22Rv1 (cell line): ENCODE results near the gene C9orf78.
A peak's percentile ranks its signal among the peaks of the same experiment; 100 is the strongest.

Experiments used
- H3K27ac ChIP-seq: fragments of 450-650 bp; 2 replicates; pipeline ENCODE4 v1.5.1; 2017
- CTCF ChIP-seq: fragments of 450-650 bp; IDR thresholded peaks from 2 replicates; pipeline ENCODE4 v1.5.1; 2017; ENCODE audit warnings: mild to moderate bottlenecking
- ZFX ChIP-seq: fragments of 450-650 bp; IDR thresholded peaks from 2 replicates; pipeline ENCODE4 v1.6.1; 2017; ENCODE audit warnings: antibody characterized with exemption, borderline replicate concordance

Gene C9orf78

GRCh38 chr9:129836311-129837007 lies 1.4 kb upstream of the C9orf78 start:
- TF ChIP-seq ZFX, result no peak
- TF ChIP-seq CTCF, result no peak
- no peak overlapping the region for H3K27ac ChIP-seq

- peak overlapping the region; percentile 65 for H3K27ac ChIP-seq
- TF ChIP-seq ZFX (no peak), CTCF (no peak)
Measured at GRCh38 chr9:129835860-129836223, 767 bp upstream of the C9orf78 start.

GRCh38 chr9:129834489-129835127 lies 467 bp downstream of the C9orf78 start:
- TF ChIP-seq CTCF (no peak), ZFX (no peak)
- H3K27ac ChIP-seq, result peak overlapping the region; percentile 65

- TF ChIP-seq ZFX (no peak), CTCF (no peak)
- H3K27ac ChIP-seq, result no peak overlapping the region
Measured at GRCh38 chr9:129832982-129833381, 2.1 kb downstream of the C9orf78 start.

GRCh38 chr9:129828969-129829368 lies 6.1 kb downstream of the C9orf78 start:
- TF ChIP-seq CTCF, result no peak
- TF ChIP-seq ZFX, result no peak
- no peak overlapping the region for H3K27ac ChIP-seq

GRCh38 chr9:129828051-129828450 lies 7.0 kb downstream of the C9orf78 start:
- TF ChIP-seq CTCF (no peak), ZFX (no peak)
- H3K27ac ChIP-seq, result peak overlapping the region; percentile 18; the same call in 1 of the 2 replicates

GRCh38 chr9:129826759-129827158 lies 8.3 kb downstream of the C9orf78 start:
- TF ChIP-seq ZFX (no peak), CTCF (no peak)
- H3K27ac ChIP-seq, result peak overlapping the region; percentile 18; the same call in 1 of the 2 replicates
